ENCODE data around the gene ATG16L1.

The ATG16L1 gene

GRCh38 chr2:233312874-233313273, 61.4 kb downstream of the ATG16L1 start:
- Histone ChIP-seq H3K36me3 (ENCODE audit: control insufficient read depth in 2 of 2, insufficient read depth in 1 of 2, low read length in 2 of 2) (no peaks in the 10 kb centered on the region), H3K4me1 (ENCODE audit: control insufficient read depth, insufficient read depth, low read length) (no peaks in the 10 kb centered on the region), H3K9me3 (ENCODE audit: control insufficient read depth, insufficient read depth, low read depth, low read length) (no peaks in the 10 kb centered on the region), H3K27ac (ENCODE audit: extremely low read depth, low read depth, low read length) (no peak overlapping the region), H3K4me3 (ENCODE audit: low read depth, low read length) (no peak overlapping the region)
- TF ChIP-seq ZNF776 (tag by site-specific recombination; IDR thresholded peaks at IDR 0.05; ENCODE audit: borderline replicate concordance) (no peak), ZFP37 (tag by site-specific recombination; IDR thresholded peaks at IDR 0.05) (no peak), ZNF26 (tag by site-specific recombination; IDR thresholded peaks at IDR 0.05) (no peak), ZFP3 (tag by site-specific recombination; IDR thresholded peaks at IDR 0.05; ENCODE audit: low read depth) (no peak), ZNF221 (tag by site-specific recombination; IDR thresholded peaks at IDR 0.05; ENCODE audit: borderline replicate concordance) (no peak), ZBTB17 (tag by site-specific recombination; IDR thresholded peaks at IDR 0.05) (no peak), ZFP41 (tag by site-specific recombination; IDR thresholded peaks at IDR 0.05; ENCODE audit: borderline replicate concordance) (no peak), ZNF37A (tag by site-specific recombination; IDR thresholded peaks at IDR 0.05) (no peak), ZNF350 (tag by site-specific recombination; IDR thresholded peaks at IDR 0.05) (no peak), ZFHX2 (tag by site-specific recombination; conservative IDR thresholded peaks at IDR 0.05) (no peak), ZNF223 (tag by site-specific recombination; IDR thresholded peaks at IDR 0.05) (no peak)
- CTCF ChIA-PET, result interaction anchor here (0.6 kb wide), 1 partner anchor 41 kb away, joined by 3 read pairs; no protein-coding TSS in a partner anchor
- POLR2A ChIA-PET, result no interaction called here

GRCh38 chr2:233314180-233314925, 62.9 kb downstream of the ATG16L1 start:
- TF ChIP-seq ZIC2 (tag by site-specific recombination; IDR thresholded peaks at IDR 0.05) (no peak), ZNF175 (tag by site-specific recombination; IDR thresholded peaks at IDR 0.05) (no peak), ZNF707 (tag by site-specific recombination; IDR thresholded peaks at IDR 0.05) (no peak), ZNF174 (tag by site-specific recombination; IDR thresholded peaks at IDR 0.05) (no peak), ZNF280D (tag by site-specific recombination; IDR thresholded peaks at IDR 0.05) (no peak), ZBTB44 (tag by site-specific recombination; IDR thresholded peaks at IDR 0.05) (no peak), GLI4 (tag by site-specific recombination; IDR thresholded peaks at IDR 0.05) (no peak), ZNF416 (tag by site-specific recombination; IDR thresholded peaks at IDR 0.05) (no peak), KLF7 (tag by site-specific recombination; IDR thresholded peaks at IDR 0.05; ENCODE audit: borderline replicate concordance) (no peak), ZNF626 (tag by site-specific recombination; IDR thresholded peaks at IDR 0.05) (no peak), ZNF610 (tag by site-specific recombination; IDR thresholded peaks at IDR 0.05; ENCODE audit: borderline replicate concordance) (no peak), MZF1 (tag by site-specific recombination; IDR thresholded peaks at IDR 0.05; ENCODE audit: borderline replicate concordance) (no peak), ZNF600 (tag by site-specific recombination; IDR thresholded peaks at IDR 0.05) (no peak), GLIS2 (tag by site-specific recombination; IDR thresholded peaks at IDR 0.05) (no peak), ZNF184 (tag by site-specific recombination; IDR thresholded peaks at IDR 0.05) (no peak), BCL6B (tag by site-specific recombination; IDR thresholded peaks at IDR 0.05) (no peak), ZNF585B (tag by site-specific recombination; IDR thresholded peaks at IDR 0.05) (no peak), ZNF660 (tag by site-specific recombination; IDR thresholded peaks at IDR 0.05) (no peak), ZNF391 (tag by site-specific recombination; IDR thresholded peaks at IDR 0.05; ENCODE audit: borderline replicate concordance, low read depth) (no peak)
- no peak overlapping the region for H3K4me3 ChIP-seq (ENCODE audit: low read depth, low read length)
- no peak overlapping the region for H3K27ac ChIP-seq (ENCODE audit: extremely low read depth, low read depth, low read length)
- H3K36me3 ChIP-seq (ENCODE audit: control insufficient read depth in 2 of 2, insufficient read depth in 1 of 2, low read length in 2 of 2), result no peaks in the 10 kb centered on the region
- H3K9me3 ChIP-seq (ENCODE audit: control insufficient read depth, insufficient read depth, low read depth, low read length), result no peaks in the 10 kb centered on the region
- ChIA-PET CTCF (no interaction called here), POLR2A (no interaction called here)
- no peaks in the 10 kb centered on the region for H3K4me1 ChIP-seq (ENCODE audit: control insufficient read depth, insufficient read depth, low read length)

Measured in HEK293 (cell line).